Peyer's patch (tissue), 4 donors: Measurements from ENCODE around the gene INTU. TPM values are rescaled to one million over a fixed set of nuclear protein-coding genes. Genes with fewer than 3 reads are reported as not detected.

Experiments
- DNase-seq, 3 donors: peaks; one replicate each; pipeline ENCODE4 v3.0.0-alpha.2; 2017 to 2019
- H3K27ac ChIP-seq, 4 donors: fragments of 200-600 bp; sonication (generic); one replicate each; pipeline ENCODE4 v1.5.1; 2016 to 2019
- H3K27me3 ChIP-seq, 2 donors: fragments of 200-600 bp; sonication (generic); one replicate each; pipeline ENCODE4 v1.5.1; 2019
- H3K36me3 ChIP-seq, 3 donors: fragments of 200-600 bp; sonication (generic); one replicate each; pipeline ENCODE4 v1.5.1; 2016 to 2019
- H3K4me1 ChIP-seq, 4 donors: fragments of 200-600 bp; sonication (generic); one replicate each; pipeline ENCODE4 v1.5.1; 2016 to 2019
- H3K4me3 ChIP-seq, 4 donors: fragments of 200-600 bp; sonication (generic); 1 replicate in 3 of 4; 2 replicates in 1 of 4; pipeline ENCODE4 v1.5.1; 2016 to 2019; ENCODE audit warnings: mild to moderate bottlenecking in 1 of 4
- H3K9me3 ChIP-seq, 4 donors: fragments of 200-600 bp; sonication (generic); one replicate each; pipeline ENCODE4 v1.5.1; 2016 to 2019; ENCODE audit warnings: mild to moderate bottlenecking in 1 of 4
- CTCF ChIP-seq, 6 experiments: fragments of 450-650 bp in 4 of 6; fragments of 200-600 bp in 2 of 6; sonication (generic) in 1 of 6; IDR thresholded peaks; one replicate each; pipeline ENCODE4 v1.5.1; 2017 to 2019; ENCODE audit warnings: antibody characterized with exemption in 6 of 6, mild to moderate bottlenecking in 3 of 6, moderate library complexity in 1 of 6
- POLR2A ChIP-seq, 2 donors: fragments of 450-650 bp; IDR thresholded peaks; one replicate each; pipeline ENCODE4 v1.5.1; 2017; ENCODE audit warnings: antibody characterized with exemption in 2 of 2, mild to moderate bottlenecking in 2 of 2, moderate library complexity in 2 of 2
- total RNA-seq, 4 donors: library from RNA; depleted of rRNA; stranded (reverse); fragments of >200 nt; gene quantifications; one replicate each; pipeline ENCODE4 v1.1.0, GENCODE V29; 2016

The INTU gene
- total RNA-seq, 4 donors from 2014 or later: 1.6 to 14.9 (median 2.3) TPM

DNA sequence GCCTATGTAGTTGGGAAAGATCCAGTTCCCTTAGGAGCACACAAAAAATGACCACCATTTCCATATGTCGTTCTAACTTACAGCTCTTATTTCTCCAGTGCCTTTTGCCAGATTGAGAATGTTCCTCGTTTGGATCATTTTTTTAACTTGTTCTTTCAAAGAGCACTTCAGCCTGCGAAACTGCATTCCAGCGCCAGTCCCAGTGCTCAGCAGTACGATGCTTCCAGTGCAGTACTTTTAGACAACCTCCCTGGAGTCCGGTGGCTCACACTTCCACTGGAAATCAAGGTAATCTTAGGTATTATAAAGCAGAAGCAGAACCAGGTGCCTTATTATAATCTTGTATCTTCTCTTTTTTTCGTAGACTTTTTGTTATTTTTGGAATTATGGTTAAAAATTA lies 54.8 kb downstream of the INTU start:
- Histone ChIP-seq H3K4me1 (no peaks in the 10 kb centered on the region), H3K36me3 (no peaks in the 10 kb centered on the region), H3K27me3 (no peaks in the 10 kb centered on the region), H3K9me3 (no peaks in the 10 kb centered on the region), H3K4me3 (no peak overlapping the region), H3K27ac (no peak overlapping the region)
- DNase-seq: no peak
- TF ChIP-seq CTCF (IDR thresholded peaks at IDR 0.05): no peak
- TF ChIP-seq POLR2A (IDR thresholded peaks at IDR 0.05): no peak

DNA sequence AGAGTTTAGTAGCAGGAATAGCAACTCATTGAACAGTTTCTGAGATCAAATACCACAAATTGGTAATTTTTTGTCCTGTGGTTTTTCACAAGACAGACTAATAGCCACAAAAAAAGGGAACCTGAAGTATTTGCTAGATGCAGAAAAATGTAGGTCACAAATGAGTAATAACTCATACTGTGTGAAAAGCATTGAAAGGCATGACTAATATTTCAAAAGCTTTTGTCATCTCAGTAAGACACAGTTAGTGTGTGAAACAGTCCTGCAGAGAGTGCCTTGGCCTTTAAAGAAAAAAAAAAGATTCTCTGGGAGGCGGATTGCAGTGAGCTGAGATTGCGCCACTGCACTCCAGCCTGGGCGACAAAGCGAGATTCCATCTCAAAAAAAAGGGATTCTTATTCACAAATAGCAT lies 66.0 kb downstream of the INTU start:
- no peak for DNase-seq
- H3K27me3 ChIP-seq: no peaks in the 10 kb centered on the region
- TF ChIP-seq POLR2A (IDR thresholded peaks at IDR 0.05): no peak
- TF ChIP-seq CTCF (IDR thresholded peaks at IDR 0.05): no peak
- H3K36me3 ChIP-seq: no peaks in the 10 kb centered on the region
- H3K9me3 ChIP-seq: peaks cover 0 to 6% (median 0%) of the 10 kb centered on the region in 4 donors
- H3K4me1 ChIP-seq: no peaks in the 10 kb centered on the region
- H3K27ac ChIP-seq: no peak overlapping the region
- no peak overlapping the region for H3K4me3 ChIP-seq

- no peaks in the 10 kb centered on the region for H3K36me3 ChIP-seq
- H3K4me3 ChIP-seq: no peak overlapping the region
- TF ChIP-seq POLR2A (IDR thresholded peaks at IDR 0.05) (no peak), CTCF (IDR thresholded peaks at IDR 0.05) (no peak)
- H3K27me3 ChIP-seq: no peaks in the 10 kb centered on the region
- no peaks in the 10 kb centered on the region for H3K9me3 ChIP-seq
- H3K27ac ChIP-seq: no peak overlapping the region
- DNase-seq: no peak
- H3K4me1 ChIP-seq: no peaks in the 10 kb centered on the region
Observed at GRCh38 chr4:127708985-127709384, 76.2 kb downstream of the INTU start.

GRCh38 chr4:127709456-127709855 lies 76.7 kb downstream of the INTU start:
- TF ChIP-seq CTCF (IDR thresholded peaks at IDR 0.05): no peak
- no peak for TF ChIP-seq POLR2A (IDR thresholded peaks at IDR 0.05)
- Histone ChIP-seq H3K4me1 (no peaks in the 10 kb centered on the region), H3K9me3 (no peaks in the 10 kb centered on the region), H3K27me3 (no peaks in the 10 kb centered on the region), H3K27ac (no peak overlapping the region), H3K4me3 (no peak overlapping the region), H3K36me3 (no peaks in the 10 kb centered on the region)
- DNase-seq: no peak

DNA sequence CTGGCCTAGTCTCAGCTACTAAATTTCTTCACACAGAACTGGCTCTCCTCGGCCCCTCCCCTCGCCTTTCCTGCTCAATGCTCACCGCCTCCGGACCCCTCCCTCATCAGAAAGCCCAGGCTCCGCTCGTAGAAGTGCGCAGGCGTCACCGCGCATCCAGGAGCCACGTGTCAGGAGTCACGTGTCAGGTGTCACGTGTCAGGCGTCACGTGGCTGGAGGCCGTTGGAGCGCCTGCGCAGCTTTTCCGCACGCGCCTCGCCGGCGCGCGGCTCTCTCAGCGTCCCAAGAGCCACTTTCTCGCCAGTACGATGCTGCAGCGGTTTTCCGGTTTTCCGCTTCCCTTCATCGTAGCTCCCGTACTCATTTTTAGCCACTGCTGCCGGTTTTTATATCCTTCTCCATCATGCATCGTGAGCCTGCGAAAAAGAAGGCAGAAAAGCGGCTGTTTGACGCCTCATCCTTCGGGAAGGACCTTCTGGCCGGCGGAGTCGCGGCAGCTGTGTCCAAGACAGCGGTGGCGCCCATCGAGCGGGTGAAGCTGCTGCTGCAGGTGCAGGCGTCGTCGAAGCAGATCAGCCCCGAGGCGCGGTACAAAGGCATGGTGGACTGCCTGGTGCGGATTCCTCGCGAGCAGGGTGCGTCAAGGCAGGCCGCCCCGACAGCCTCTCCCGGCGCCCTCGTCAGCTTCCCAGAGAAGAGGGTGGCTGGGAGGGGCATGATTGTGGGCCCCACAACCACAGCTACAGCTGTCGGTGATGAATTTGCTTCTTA lies 97.6 kb downstream of the INTU start, which contains the start of gene SLC25A31:
TSS of gene SLC25A31 (plus strand) at position 259 of the 772 bp plus-strand sequence. CDS start at position 405, 146 bp downstream.
- Histone ChIP-seq H3K4me3 (no peak within 1 kb of the TSS), H3K9me3 (no peaks in the 10 kb centered on the region), H3K36me3 (no peaks in the 10 kb centered on the region), H3K27me3 (no peaks in the 10 kb centered on the region), H3K27ac (no peak within 1 kb of the TSS), H3K4me1 (no peaks in the 10 kb centered on the region)
- TF ChIP-seq CTCF (IDR thresholded peaks at IDR 0.05) (no peak), POLR2A (IDR thresholded peaks at IDR 0.05) (no peak)
- peak in 1 of 3 donors; percentile 45 for DNase-seq
